GF-D8 (cell line): Measurements from ENCODE around the gene ZNF277.

Experiments
- DNase-seq: peaks from one replicate; lab custom pipeline; 2025; lab: John Stamatoyannopoulos, UW

Gene ZNF277

GRCh38 chr7:112185005-112185834, 21.3 kb upstream of the ZNF277 start:
- DNase-seq: no peak

- DNase-seq: no peak
Measured at GRCh38 chr7:112186300-112186699, 20.2 kb upstream of the ZNF277 start.

GRCh38 chr7:112188257-112188656, 18.2 kb upstream of the ZNF277 start:
- DNase-seq: no peak

- no peak for DNase-seq
Measured at GRCh38 chr7:112189691-112190090, 16.8 kb upstream of the ZNF277 start.

GRCh38 chr7:112190120-112190519, 16.4 kb upstream of the ZNF277 start:
- no peak for DNase-seq

- no peak for DNase-seq
Measured at GRCh38 chr7:112192236-112193154, 14.0 kb upstream of the ZNF277 start.

GRCh38 chr7:112193915-112194502, 12.5 kb upstream of the ZNF277 start:
- no peak for DNase-seq

- no peak for DNase-seq
Measured at GRCh38 chr7:112195717-112196116, 10.8 kb upstream of the ZNF277 start.

GRCh38 chr7:112197322-112197721, 9.2 kb upstream of the ZNF277 start:
- DNase-seq: no peak

GRCh38 chr7:112199035-112199655, 7.3 kb upstream of the ZNF277 start:
- no peak for DNase-seq

GRCh38 chr7:112199672-112200071, 6.8 kb upstream of the ZNF277 start:
- DNase-seq: no peak

GRCh38 chr7:112201411-112201810, 5.1 kb upstream of the ZNF277 start:
- DNase-seq: no peak

GRCh38 chr7:112201839-112202238, 4.7 kb upstream of the ZNF277 start:
- no peak for DNase-seq

GRCh38 chr7:112202816-112203215, 3.7 kb upstream of the ZNF277 start:
- no peak for DNase-seq

GRCh38 chr7:112203365-112203739, 3.1 kb upstream of the ZNF277 start:
- no peak for DNase-seq

- DNase-seq: no peak
Measured at GRCh38 chr7:112204499-112205342, 1.8 kb upstream of the ZNF277 start.

- DNase-seq: no peak
Measured at GRCh38 chr7:112205343-112206237, 905 bp upstream of the ZNF277 start.

- no peak for DNase-seq
Measured at GRCh38 chr7:112206991-112207592, 597 bp downstream of the ZNF277 start.

- no peak for DNase-seq
Measured at GRCh38 chr7:112207765-112208164, 1.3 kb downstream of the ZNF277 start.
